ENCODE data around the gene CCDC38.
A peak's percentile ranks its signal among the peaks of the same experiment; 100 is the strongest.

CCDC38 gene

GRCh38 chr12:95874452-95874851, 68.0 kb downstream of the CCDC38 start:
- no peak overlapping the region for H3K4me3 ChIP-seq (ENCODE audit: low read depth, low read length)
- DNase-seq (ENCODE audit: low read depth), result no peak
- no peak for TF ChIP-seq CTCF (IDR thresholded peaks at IDR 0.05; ENCODE audit: low read depth, low read length, missing control alignments)

- no peak for TF ChIP-seq CTCF (IDR thresholded peaks at IDR 0.05; ENCODE audit: low read depth, low read length, missing control alignments)
- no peak overlapping the region for H3K4me3 ChIP-seq (ENCODE audit: low read depth, low read length)
- no peak for DNase-seq (ENCODE audit: low read depth)
Measured at GRCh38 chr12:95870897-95871296, 71.5 kb downstream of the CCDC38 start.

- DNase-seq (ENCODE audit: low read depth), result no peak
- H3K4me3 ChIP-seq (ENCODE audit: low read depth, low read length), result no peak overlapping the region
- no peak for TF ChIP-seq CTCF (IDR thresholded peaks at IDR 0.05; ENCODE audit: low read depth, low read length, missing control alignments)
Measured at GRCh38 chr12:95863337-95863736, 79.1 kb downstream of the CCDC38 start.

- TF ChIP-seq CTCF (IDR thresholded peaks at IDR 0.05; ENCODE audit: low read depth, low read length, missing control alignments), result no peak
- DNase-seq (ENCODE audit: low read depth), result no peak
- H3K4me3 ChIP-seq (ENCODE audit: low read depth, low read length), result no peak overlapping the region
Measured at GRCh38 chr12:95862038-95862437, 80.4 kb downstream of the CCDC38 start.

- peak overlapping the region; percentile 86 for H3K4me3 ChIP-seq (ENCODE audit: low read depth, low read length)
- no peak for DNase-seq (ENCODE audit: low read depth)
- TF ChIP-seq CTCF (IDR thresholded peaks at IDR 0.05; ENCODE audit: low read depth, low read length, missing control alignments), result no peak
Measured at GRCh38 chr12:95859947-95860850, 82.2 kb downstream of the CCDC38 start.

GRCh38 chr12:95859344-95859816, 83.0 kb downstream of the CCDC38 start:
- no peak for TF ChIP-seq CTCF (IDR thresholded peaks at IDR 0.05; ENCODE audit: low read depth, low read length, missing control alignments)
- H3K4me3 ChIP-seq (ENCODE audit: low read depth, low read length), result peak overlapping the region; percentile 86
- no peak for DNase-seq (ENCODE audit: low read depth)

Data from GM12864 (cell line).